Measurements from ENCODE around the gene SH3RF3. TPM values are rescaled to one million over a fixed set of nuclear protein-coding genes. Genes with fewer than 3 reads are reported as not detected.

Gene SH3RF3
- polyA plus RNA-seq, 1 of the 3 experiments (the other 2 are of a cell fraction) = 1.9 TPM

DNA sequence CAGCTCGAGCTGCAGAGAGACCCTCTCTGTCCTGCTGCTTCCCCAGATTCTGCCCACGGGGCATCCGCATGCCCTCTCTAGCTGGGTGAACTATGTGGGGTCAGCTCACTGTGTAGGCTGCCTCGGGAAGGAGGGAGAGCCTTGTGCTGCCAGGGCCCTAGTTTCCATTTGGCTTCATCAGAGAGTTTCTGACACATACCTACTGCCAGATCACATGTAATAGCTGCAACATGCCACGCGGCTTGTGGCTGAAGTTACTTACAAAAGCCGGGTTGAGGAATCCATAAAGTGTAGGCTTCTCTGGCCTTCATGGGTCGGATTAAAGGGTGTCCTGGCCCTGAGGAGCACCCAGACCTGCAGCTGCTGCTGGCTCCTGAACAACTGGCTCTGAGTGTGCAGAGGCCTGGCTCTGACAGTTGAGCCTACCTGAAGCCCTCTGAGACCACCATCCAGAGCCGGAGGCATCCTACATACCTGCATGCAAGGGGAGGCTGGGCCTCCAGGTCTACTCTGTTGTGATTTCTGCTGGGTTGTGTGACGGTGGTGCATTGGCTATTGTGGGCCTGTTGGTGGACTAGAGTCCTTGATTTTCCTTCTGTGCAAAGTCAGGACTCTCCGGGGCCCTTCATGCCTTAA lies 130.0 kb downstream of the SH3RF3 start:
- H3K4me3 ChIP-seq (ENCODE audit: low read depth in 2 of 2, low read length in 1 of 2) = no peak overlapping the region
- 0 out of 2 replicates have a peak, but pooled peaks cover 6% of the 10 kb centered on the region for H4K20me1 ChIP-seq (ENCODE audit: insufficient read depth)

DNA sequence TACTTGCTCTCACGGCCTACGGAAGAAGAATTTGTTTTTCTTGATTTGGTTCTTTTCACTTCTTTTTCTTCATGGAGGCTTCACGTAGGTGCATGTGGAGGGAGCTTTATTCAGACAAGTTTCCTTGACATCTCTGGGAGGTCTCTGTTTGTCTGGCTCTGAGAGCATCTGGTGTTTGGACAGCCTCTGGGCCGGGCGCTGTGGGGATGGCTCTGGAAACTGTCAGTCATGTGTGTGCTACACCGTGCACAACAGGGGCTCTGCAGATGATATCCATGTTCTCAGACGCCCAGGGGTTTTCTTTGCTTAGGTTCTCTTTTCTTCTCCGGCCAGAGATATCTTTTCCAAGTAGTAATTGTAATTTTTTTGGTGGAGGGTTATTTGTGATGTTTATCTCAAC lies 130.7 kb downstream of the SH3RF3 start:
- 0 out of 2 replicates have a peak, but pooled peaks cover 6% of the 10 kb centered on the region for H4K20me1 ChIP-seq (ENCODE audit: insufficient read depth)
- TF ChIP-seq REST (IDR thresholded peaks at IDR 0.05; ENCODE audit: low read depth, low read length) (no peak), EP300 (IDR thresholded peaks at IDR 0.05; ENCODE audit: borderline replicate concordance in 1 of 2, low read depth in 1 of 2, low read length in 1 of 2) (peak in 1 of 2 experiments; percentile 45; a peak in 1 of 4 replicates), GATA2 (CRISPR knock-in tag; IDR thresholded peaks at IDR 0.05) (0 out of 2 replicates have a peak, but pooled peaks have one; percentile 20), FOXJ3 (CRISPR knock-in tag; IDR thresholded peaks at IDR 0.05) (no peak), RCOR1 (IDR thresholded peaks at IDR 0.05; ENCODE audit: low read length) (no peak)
- POLR2A ChIA-PET = no interaction called here
- 66% methylated on average over 7 of the region's 8 CpGs for WGBS (ENCODE audit: low lambda C conversion rate)
- H3K4me3 ChIP-seq (ENCODE audit: low read depth in 2 of 2, low read length in 1 of 2) = no peak overlapping the region
- no peaks in the 10 kb centered on the region for H3K27me3 ChIP-seq (ENCODE audit: insufficient read depth)
- H3K9me2 ChIP-seq = no peaks in the 10 kb centered on the region
- H2AFZ ChIP-seq (ENCODE audit: low read depth) = no peak overlapping the region
- H3K27ac ChIP-seq (ENCODE audit: low read depth in 2 of 2, low read length in 1 of 2) = peak overlapping the region in 1 of 2 experiments; percentile 67; a peak in 2 of 4 replicates
- no peak overlapping the region for H3K4me2 ChIP-seq
- H3F3A ChIP-seq (replicated peaks; ENCODE audit: insufficient read depth) = no peaks in the 10 kb centered on the region
- H3K4me1 ChIP-seq (ENCODE audit: control insufficient read depth in 1 of 2, insufficient read depth in 2 of 2, low read depth in 1 of 2, low read length in 1 of 2) = peaks cover 0 to 42% of the 10 kb centered on the region in 2 experiments; a peak in 1 of 4 replicates
- peak; percentile 70 for DNase-seq
- H3K9ac ChIP-seq = no peak overlapping the region
- CTCF ChIA-PET = interaction anchor here (1.0 kb wide), 1 partner anchor 131 kb away, joined by 4 read pairs; no protein-coding TSS in a partner anchor
- H3K36me3 ChIP-seq (replicated peaks in 1 of 2; ENCODE audit: control insufficient read depth in 1 of 2, insufficient read depth in 2 of 2, low read length in 1 of 2) = no peaks in the 10 kb centered on the region
- H3K79me2 ChIP-seq (ENCODE audit: insufficient read depth) = peaks cover 8% of the 10 kb centered on the region; the same call in 1 of the 2 replicates
- H3K9me3 ChIP-seq = no peaks in the 10 kb centered on the region

More for the DNA sequence above, 130.0 kb downstream of the SH3RF3 start:
- H3K27ac ChIP-seq (ENCODE audit: low read depth in 2 of 2, low read length in 1 of 2) = peak overlapping the region in 1 of 2 experiments; percentile 3; a peak in 1 of 4 replicates
- H3K9me3 ChIP-seq = no peaks in the 10 kb centered on the region
- H3K27me3 ChIP-seq (ENCODE audit: insufficient read depth) = no peaks in the 10 kb centered on the region
- POLR2A ChIA-PET = no interaction called here
- no peaks in the 10 kb centered on the region for H3K36me3 ChIP-seq (replicated peaks in 1 of 2; ENCODE audit: control insufficient read depth in 1 of 2, insufficient read depth in 2 of 2, low read length in 1 of 2)
- WGBS (ENCODE audit: low lambda C conversion rate) = 86% methylated on average over 5 of the region's 11 CpGs
- CTCF ChIA-PET = interaction anchor here (0.6 kb wide), 1 partner anchor 853 kb away, joined by 3 read pairs; no protein-coding TSS in a partner anchor
- no peaks in the 10 kb centered on the region for H3F3A ChIP-seq (replicated peaks; ENCODE audit: insufficient read depth)
- no peak overlapping the region for H2AFZ ChIP-seq (ENCODE audit: low read depth)
- TF ChIP-seq TEAD4 (IDR thresholded peaks at IDR 0.05; ENCODE audit: borderline replicate concordance, insufficient read depth) = no peak
- H3K9me2 ChIP-seq = no peaks in the 10 kb centered on the region
- peaks cover 0 to 42% of the 10 kb centered on the region in 2 experiments; a peak in 1 of 4 replicates for H3K4me1 ChIP-seq (ENCODE audit: control insufficient read depth in 1 of 2, insufficient read depth in 2 of 2, low read depth in 1 of 2, low read length in 1 of 2)
- DNase-seq = no peak
- H3K4me2 ChIP-seq = no peak overlapping the region
- peaks cover 8% of the 10 kb centered on the region; the same call in 1 of the 2 replicates for H3K79me2 ChIP-seq (ENCODE audit: insufficient read depth)
- H3K9ac ChIP-seq = no peak overlapping the region

Measured in SK-N-SH (cell line).